Erythroblast (primary cell): ENCODE data around the gene EEFSEC.

Source experiments
- DNase-seq, 2 experiments: peaks; one replicate each; lab custom pipeline; 2025; lab: John Stamatoyannopoulos, UW
- GATA1 ChIP-seq: IDR thresholded peaks from 2 replicates; pipeline ENCODE4 v1.6.1; 2011; ENCODE audit warnings: low read depth, mild to moderate bottlenecking, control low read depth, low read length, moderate library complexity
- POLR2A ChIP-seq: IDR thresholded peaks from 2 replicates; pipeline ENCODE4 v1.6.1; 2011; ENCODE audit warnings: mild to moderate bottlenecking, low read length

The EEFSEC gene

DNA sequence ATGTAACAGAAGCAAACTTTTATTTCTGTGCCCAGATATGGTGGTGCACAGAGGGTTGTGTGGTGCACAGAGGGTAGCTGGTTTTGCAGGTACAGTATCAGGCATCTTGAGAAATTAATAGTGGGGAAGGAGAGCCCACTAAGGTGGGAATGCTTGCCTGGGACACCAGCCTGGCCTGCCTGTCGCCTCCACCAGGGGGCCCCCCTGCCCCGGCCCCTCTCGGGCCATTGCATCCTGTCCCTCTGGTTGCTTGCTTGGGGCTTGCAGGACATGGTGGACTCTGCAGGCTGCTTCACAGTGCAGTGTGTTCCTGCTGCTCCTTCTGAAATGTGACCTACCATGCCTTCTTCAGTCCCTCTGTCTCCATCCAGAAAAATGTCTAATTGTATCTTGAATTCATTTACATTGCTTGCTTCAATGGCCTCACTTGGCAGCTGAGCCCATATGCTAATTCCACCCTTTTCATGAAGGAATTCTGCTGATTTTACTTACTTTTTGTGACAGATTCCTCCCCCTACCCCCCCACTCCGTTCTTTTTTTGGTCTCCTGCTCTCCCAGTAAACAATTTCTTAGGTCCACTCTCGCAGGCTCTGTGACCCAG is 73.6 kb downstream of the EEFSEC start:
- TF ChIP-seq GATA1 (no peak), POLR2A (no peak)
- DNase-seq, result peak; percentile 57 to 74

- TF ChIP-seq POLR2A (no peak), GATA1 (no peak)
These were observed 74.2 kb downstream of the EEFSEC start for GRCh38 chr3:128227507-128227906.

DNA sequence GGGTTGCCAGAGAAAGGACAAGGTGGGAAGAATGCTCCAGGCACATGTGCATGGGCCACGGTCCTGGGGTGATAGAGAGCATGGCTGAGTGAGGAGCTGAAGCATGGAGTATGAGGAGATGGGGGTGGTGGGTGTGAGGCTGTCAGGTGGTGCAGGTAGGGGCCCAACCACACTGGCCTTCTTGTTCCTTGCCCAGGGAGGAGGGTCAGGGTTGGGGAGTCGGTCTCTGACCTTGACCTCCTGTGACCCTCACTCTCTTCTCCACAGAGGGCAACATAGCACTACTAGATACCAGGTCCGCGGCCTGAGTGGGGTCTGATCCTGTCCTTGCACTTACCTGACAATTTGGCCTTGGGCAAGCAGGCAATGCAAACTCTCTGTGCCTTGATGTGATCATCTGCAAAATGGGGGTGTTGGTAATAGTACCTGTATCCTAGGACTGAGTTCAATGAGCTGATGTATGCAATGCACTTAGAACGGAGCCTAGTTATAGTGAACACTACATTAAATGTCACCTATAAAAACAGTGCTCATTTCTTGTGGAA is 75.2 kb downstream of the EEFSEC start:
- DNase-seq, result no peak
- TF ChIP-seq POLR2A (no peak), GATA1 (no peak)

More at GRCh38 chr3:128227507-128227906, 74.2 kb downstream of the EEFSEC start:
- no peak for DNase-seq

- no peak for TF ChIP-seq GATA1
- no peak for TF ChIP-seq POLR2A
- DNase-seq, result no peak
These were observed 76.0 kb downstream of the EEFSEC start for GRCh38 chr3:128229106-128229857.

DNA sequence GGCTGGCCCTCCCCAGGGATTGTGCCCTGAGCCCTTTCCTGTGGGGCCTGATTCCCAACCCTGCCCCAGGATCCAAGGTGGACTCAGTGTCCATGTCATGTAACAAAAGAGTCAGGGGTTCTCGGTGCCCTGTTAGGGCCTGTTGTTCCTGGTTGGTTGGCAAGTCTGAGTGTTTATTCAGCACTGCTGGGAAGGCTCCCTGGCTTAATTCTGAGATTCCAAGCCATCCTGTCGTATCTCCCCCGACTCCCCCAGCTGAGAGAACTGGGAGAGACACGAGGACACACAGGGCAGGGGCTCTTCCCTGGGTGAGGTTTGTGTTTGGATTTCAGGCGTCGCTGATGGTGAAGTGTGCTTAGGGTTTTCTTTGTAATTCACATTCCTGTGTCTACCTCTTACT is 78.3 kb downstream of the EEFSEC start:
- no peak for TF ChIP-seq GATA1
- no peak for TF ChIP-seq POLR2A
- no peak for DNase-seq

GRCh38 chr3:128232376-128233178 is 79.3 kb downstream of the EEFSEC start:
- TF ChIP-seq POLR2A (no peak), GATA1 (no peak)
- no peak for DNase-seq

DNA sequence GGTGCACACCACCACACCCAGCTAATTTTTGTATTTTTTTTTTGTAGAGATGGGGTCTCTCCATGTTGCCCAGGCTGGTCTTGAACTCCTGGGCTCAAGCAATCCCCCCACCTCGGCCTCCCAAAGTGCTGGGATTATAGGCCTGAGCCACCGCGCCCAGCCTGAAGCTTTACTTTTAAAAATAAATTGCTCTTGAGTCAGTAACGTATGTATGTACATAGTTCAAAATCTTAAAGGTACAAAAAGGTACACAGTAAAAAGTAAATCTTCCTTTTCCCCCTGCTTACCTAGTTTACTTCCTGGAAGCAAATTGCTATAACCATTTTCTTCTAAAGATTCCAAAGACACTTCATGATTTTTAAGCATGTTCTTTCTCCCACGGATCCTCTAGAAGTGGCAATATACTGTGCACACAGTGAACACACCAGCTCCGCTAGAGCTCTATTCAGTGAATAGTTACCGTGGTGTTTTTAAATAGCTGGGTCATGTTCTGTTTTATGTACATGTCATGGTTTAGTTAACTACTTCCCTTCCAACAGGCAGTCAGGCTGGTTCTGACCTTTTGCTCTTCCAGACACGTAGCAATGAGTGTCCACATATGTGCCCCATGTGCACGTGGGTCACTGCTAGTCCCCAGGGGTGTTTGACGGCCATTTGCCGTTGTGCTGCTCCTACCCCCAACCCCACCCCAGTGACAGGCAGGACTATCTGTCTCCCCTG is 82.1 kb downstream of the EEFSEC start:
- TF ChIP-seq GATA1, result no peak
- TF ChIP-seq POLR2A, result no peak
- no peak for DNase-seq

GRCh38 chr3:128236657-128237056 is 83.4 kb downstream of the EEFSEC start:
- no peak for DNase-seq
- TF ChIP-seq GATA1, result no peak
- no peak for TF ChIP-seq POLR2A

GRCh38 chr3:128237348-128238183 is 84.3 kb downstream of the EEFSEC start:
- TF ChIP-seq GATA1, result no peak
- no peak for TF ChIP-seq POLR2A
- DNase-seq, result no peak

DNA sequence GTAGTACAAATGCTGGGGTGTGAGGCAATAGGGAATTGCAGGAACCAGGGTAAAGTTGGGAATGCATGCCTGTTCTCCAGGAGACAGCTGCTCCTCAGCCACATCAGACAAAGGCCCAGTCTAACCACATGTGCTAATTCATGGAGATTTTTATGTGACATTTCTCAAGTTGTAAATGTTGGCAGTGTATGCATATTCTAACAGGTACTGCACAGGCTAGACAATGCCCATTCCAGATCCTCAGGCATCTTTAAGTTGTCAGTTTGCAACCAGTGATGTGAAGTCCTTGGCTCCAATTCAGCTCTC is 84.9 kb downstream of the EEFSEC start:
- no peak for TF ChIP-seq POLR2A
- TF ChIP-seq GATA1, result no peak

GRCh38 chr3:128239304-128239703 is 86.0 kb downstream of the EEFSEC start:
- DNase-seq, result no peak
- no peak for TF ChIP-seq POLR2A
- TF ChIP-seq GATA1, result no peak

More for the DNA sequence above, 84.9 kb downstream of the EEFSEC start:
- DNase-seq, result no peak

DNA sequence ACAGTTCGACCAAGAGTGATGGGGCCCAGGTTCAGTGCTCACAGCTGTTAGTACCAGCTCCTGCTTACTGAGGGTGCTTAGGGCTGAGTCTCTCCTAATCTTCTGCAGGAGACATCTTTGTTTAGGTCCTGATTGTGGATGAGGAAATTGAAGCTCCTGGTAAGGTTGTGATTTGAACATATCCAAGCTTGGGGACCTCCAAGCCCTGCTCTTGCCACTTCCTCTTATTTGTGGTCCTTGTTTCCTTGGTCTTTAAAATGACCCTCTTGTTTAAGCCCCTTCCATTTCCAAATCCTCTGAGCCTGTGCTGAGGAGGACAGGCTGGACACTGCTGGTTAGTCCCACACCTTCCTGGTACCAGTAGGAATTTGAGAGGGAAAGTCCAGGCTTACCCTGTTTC is 87.0 kb downstream of the EEFSEC start:
- no peak for DNase-seq
- TF ChIP-seq GATA1, result no peak
- no peak for TF ChIP-seq POLR2A
